Measurements from ENCODE around the gene KCNMB2.

Gene KCNMB2

DNA sequence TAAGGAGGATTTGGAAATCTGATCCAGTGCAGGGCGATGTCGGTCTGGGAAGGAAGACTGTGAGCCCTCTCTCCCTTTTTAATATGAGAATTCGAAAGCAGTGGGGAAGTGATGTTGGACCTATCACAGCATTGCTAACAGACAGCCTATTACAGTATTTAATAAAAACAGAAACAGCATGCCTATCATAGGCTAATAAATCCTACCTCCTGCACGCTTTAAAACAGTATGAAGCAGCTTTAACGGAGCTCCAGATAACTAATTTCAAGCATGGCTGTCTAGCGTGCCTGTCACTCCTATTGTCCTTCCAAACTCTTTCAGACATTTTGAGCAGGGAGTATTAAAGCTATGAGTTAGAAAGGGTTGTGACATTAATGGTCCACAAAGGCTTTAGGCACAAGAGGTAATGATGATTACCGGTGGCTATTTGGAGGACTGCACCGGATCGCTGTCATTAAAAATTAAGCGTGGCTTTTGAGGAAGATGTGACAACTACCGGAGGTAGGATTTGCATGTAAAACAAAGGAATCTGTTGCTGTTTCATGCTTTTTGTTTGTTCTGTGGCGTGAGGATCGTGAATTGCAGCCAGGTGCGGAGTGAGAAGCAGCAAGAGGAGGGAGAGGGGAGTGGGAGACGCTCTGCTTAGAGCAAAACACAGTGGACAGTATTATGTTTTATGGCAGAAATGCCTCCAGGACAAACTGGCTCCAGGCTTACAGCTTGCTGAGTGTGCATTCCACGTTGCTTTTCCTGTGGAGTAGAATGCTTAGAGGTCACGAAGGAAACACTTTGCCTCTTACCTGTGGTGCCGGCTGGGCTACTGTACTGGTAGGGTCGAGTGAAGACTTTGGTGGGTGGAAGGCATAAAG lies at the start of gene KCNMB2:
Gene KCNMB2 (plus strand): TSS at position 226 of the 869 bp plus-strand sequence.
- Histone ChIP-seq H3K9me3 (ENCODE audit: control insufficient read depth in 2 of 2, low read length in 2 of 2) (no peaks in the 10 kb centered on the region), H3K9ac (ENCODE audit: low read length in 2 of 2) (peak within 1 kb of the TSS; percentile 30 to 56), H3K4me3 (ENCODE audit: low read length in 2 of 2) (peak within 1 kb of the TSS; percentile 56 to 95), H3K4me1 (ENCODE audit: control insufficient read depth, insufficient read depth, low read length) (peaks cover 8% of the 10 kb centered on the region), H3K36me3 (ENCODE audit: control insufficient read depth in 2 of 2, insufficient read depth in 2 of 2, low read length in 2 of 2) (no peaks in the 10 kb centered on the region), H3K27ac (ENCODE audit: low read length) (no peak within 1 kb of the TSS), H3K27me3 (ENCODE audit: control insufficient read depth in 1 of 2, insufficient read depth in 2 of 2, low read length in 2 of 2) (no peaks in the 10 kb centered on the region)

DNA sequence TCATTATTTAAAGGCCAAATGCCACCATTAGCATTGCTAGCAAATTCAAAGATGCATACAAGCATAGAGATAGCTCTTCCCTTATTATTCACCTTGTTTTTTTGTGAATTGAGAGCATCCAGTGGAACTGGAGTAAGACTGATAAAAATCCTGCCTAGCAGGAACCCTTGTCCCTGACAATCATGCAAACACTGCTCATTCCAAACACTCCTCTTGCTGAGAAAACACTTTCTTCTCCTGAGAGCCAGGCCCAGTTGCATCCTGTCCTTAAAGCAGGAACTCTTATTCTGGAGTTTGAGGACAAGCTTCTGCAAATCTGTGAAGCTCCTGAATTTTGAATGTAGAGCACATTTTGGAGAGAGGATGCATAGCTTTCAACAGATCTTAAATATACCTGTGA lies 49.3 kb upstream of the KCNMB2 start:
- no peaks in the 10 kb centered on the region for H3K9me3 ChIP-seq (ENCODE audit: control insufficient read depth in 2 of 2, low read length in 2 of 2)
- H3K27ac ChIP-seq (ENCODE audit: low read length), result no peak overlapping the region
- H3K27me3 ChIP-seq (ENCODE audit: control insufficient read depth in 1 of 2, insufficient read depth in 2 of 2, low read length in 2 of 2), result no peaks in the 10 kb centered on the region
- H3K9ac ChIP-seq (ENCODE audit: low read length in 2 of 2), result no peak overlapping the region
- H3K4me1 ChIP-seq (ENCODE audit: control insufficient read depth, insufficient read depth, low read length), result no peaks in the 10 kb centered on the region
- H3K36me3 ChIP-seq (ENCODE audit: control insufficient read depth in 2 of 2, insufficient read depth in 2 of 2, low read length in 2 of 2), result no peaks in the 10 kb centered on the region
- H3K4me3 ChIP-seq (ENCODE audit: low read length in 2 of 2), result no peak overlapping the region

DNA sequence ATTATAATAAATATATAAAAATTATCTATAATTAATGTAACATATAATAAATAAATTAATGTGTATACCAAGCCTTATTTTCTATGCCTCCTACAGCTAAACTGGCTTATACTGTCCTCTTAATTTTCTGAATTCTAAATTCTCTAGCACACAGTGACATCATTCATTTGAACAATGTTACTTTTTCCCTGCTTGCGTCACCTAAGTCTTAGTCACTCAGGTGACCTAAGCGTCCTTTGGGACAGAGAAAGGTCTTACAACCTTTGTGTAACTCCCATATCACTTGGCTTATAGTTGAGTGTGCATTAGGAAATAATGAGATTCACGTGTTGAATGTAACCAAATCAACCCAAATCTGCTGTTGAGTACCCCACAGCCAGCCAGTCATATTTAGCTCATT lies 48.5 kb upstream of the KCNMB2 start:
- no peaks in the 10 kb centered on the region for H3K27me3 ChIP-seq (ENCODE audit: control insufficient read depth in 1 of 2, insufficient read depth in 2 of 2, low read length in 2 of 2)
- H3K27ac ChIP-seq (ENCODE audit: low read length), result no peak overlapping the region
- no peaks in the 10 kb centered on the region for H3K4me1 ChIP-seq (ENCODE audit: control insufficient read depth, insufficient read depth, low read length)
- H3K36me3 ChIP-seq (ENCODE audit: control insufficient read depth in 2 of 2, insufficient read depth in 2 of 2, low read length in 2 of 2), result no peaks in the 10 kb centered on the region
- no peak overlapping the region for H3K4me3 ChIP-seq (ENCODE audit: low read length in 2 of 2)
- no peaks in the 10 kb centered on the region for H3K9me3 ChIP-seq (ENCODE audit: control insufficient read depth in 2 of 2, low read length in 2 of 2)
- H3K9ac ChIP-seq (ENCODE audit: low read length in 2 of 2), result no peak overlapping the region

DNA sequence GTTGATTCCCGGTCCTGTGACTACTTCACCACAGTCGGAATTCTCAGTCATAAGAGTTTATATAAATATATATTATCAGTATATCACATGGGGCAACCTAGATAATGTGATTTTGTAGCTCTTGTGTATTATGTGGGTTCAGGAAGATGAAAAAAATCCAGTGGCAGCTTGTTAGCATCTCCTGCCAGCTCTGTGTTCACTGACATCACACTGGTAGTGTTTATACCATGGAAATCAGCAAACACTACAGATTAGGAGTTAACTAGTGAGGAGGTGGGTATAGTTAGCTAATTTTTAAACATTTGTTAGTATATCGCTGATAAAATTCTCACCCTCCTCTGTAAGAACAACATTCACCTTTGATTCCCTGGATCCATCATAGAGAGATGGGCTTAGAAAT lies 44.5 kb upstream of the KCNMB2 start:
- no peak overlapping the region for H3K4me3 ChIP-seq (ENCODE audit: low read length in 2 of 2)
- H3K27me3 ChIP-seq (ENCODE audit: control insufficient read depth in 1 of 2, insufficient read depth in 2 of 2, low read length in 2 of 2), result no peaks in the 10 kb centered on the region
- no peaks in the 10 kb centered on the region for H3K36me3 ChIP-seq (ENCODE audit: control insufficient read depth in 2 of 2, insufficient read depth in 2 of 2, low read length in 2 of 2)
- H3K4me1 ChIP-seq (ENCODE audit: control insufficient read depth, insufficient read depth, low read length), result no peaks in the 10 kb centered on the region
- H3K27ac ChIP-seq (ENCODE audit: low read length), result no peak overlapping the region
- H3K9ac ChIP-seq (ENCODE audit: low read length in 2 of 2), result no peak overlapping the region
- no peaks in the 10 kb centered on the region for H3K9me3 ChIP-seq (ENCODE audit: control insufficient read depth in 2 of 2, low read length in 2 of 2)

DNA sequence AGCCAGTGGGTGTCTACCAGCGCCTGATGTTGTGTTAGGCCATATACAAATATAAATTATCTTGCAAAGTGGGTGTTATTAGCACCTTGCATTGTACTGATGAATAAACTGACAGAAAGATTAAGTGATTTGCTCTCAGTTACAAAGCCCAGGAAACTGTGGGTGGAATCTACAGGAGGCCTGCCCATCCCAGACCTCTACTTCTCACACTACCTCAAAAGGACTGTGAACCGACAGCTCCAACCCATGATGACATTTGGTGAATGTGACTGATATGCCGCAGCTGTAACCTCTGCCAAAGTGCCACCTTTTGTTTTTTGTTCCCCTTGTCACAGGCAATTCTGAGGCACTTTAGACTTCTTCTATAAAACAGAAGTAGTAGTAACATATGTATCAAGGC lies 43.7 kb upstream of the KCNMB2 start:
- Histone ChIP-seq H3K9me3 (ENCODE audit: control insufficient read depth in 2 of 2, low read length in 2 of 2) (no peaks in the 10 kb centered on the region), H3K36me3 (ENCODE audit: control insufficient read depth in 2 of 2, insufficient read depth in 2 of 2, low read length in 2 of 2) (no peaks in the 10 kb centered on the region), H3K27ac (ENCODE audit: low read length) (no peak overlapping the region), H3K4me3 (ENCODE audit: low read length in 2 of 2) (no peak overlapping the region), H3K27me3 (ENCODE audit: control insufficient read depth in 1 of 2, insufficient read depth in 2 of 2, low read length in 2 of 2) (no peaks in the 10 kb centered on the region), H3K4me1 (ENCODE audit: control insufficient read depth, insufficient read depth, low read length) (no peaks in the 10 kb centered on the region), H3K9ac (ENCODE audit: low read length in 2 of 2) (no peak overlapping the region)

DNA sequence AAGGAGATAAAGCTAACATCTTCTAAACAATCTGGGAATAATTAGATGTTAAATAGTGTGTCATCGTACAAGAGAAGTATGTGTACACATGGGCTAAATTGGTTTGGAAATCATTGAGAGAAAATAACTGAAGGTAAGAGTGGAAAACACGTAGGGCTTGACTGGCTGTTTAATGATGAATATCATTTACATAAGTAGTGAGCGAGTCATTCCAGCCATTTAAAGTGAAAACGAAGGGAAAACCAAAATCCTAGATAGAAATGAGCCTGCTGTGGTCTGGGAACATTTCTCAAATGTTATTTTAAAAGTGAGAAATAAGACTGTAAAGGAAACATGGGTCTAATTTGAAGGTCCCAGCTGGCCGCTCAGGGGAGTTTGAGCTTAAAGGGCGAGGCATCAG lies 41.9 kb upstream of the KCNMB2 start:
- no peak overlapping the region for H3K9ac ChIP-seq (ENCODE audit: low read length in 2 of 2)

DNA sequence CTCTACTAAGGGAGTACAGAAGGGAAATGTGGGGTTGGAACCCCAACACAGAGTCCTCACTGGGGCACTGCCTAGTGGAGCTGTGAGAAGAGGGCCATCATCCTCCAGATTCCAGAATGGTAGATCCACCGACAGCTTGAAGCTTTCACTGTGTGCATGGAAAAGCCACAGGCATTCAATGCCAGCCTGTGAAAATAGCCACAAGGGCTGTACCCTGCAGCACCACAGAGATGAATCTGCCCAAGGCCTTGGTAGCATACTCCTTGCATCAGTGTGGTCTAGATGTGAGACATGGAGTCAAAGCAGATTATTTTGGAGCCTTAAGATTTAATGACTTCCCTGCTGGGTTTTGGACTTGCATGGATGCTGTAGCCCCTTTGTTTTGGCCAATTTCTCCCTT lies 39.3 kb upstream of the KCNMB2 start:
- Histone ChIP-seq H3K4me1 (ENCODE audit: control insufficient read depth, insufficient read depth, low read length) (no peaks in the 10 kb centered on the region), H3K36me3 (ENCODE audit: control insufficient read depth in 2 of 2, insufficient read depth in 2 of 2, low read length in 2 of 2) (no peaks in the 10 kb centered on the region), H3K4me3 (ENCODE audit: low read length in 2 of 2) (no peak overlapping the region), H3K9me3 (ENCODE audit: control insufficient read depth in 2 of 2, low read length in 2 of 2) (no peaks in the 10 kb centered on the region), H3K27me3 (ENCODE audit: control insufficient read depth in 1 of 2, insufficient read depth in 2 of 2, low read length in 2 of 2) (no peaks in the 10 kb centered on the region), H3K9ac (ENCODE audit: low read length in 2 of 2) (no peak overlapping the region), H3K27ac (ENCODE audit: low read length) (no peak overlapping the region)

More for the DNA sequence above, 41.9 kb upstream of the KCNMB2 start:
- Histone ChIP-seq H3K9me3 (ENCODE audit: control insufficient read depth in 2 of 2, low read length in 2 of 2) (no peaks in the 10 kb centered on the region), H3K27me3 (ENCODE audit: control insufficient read depth in 1 of 2, insufficient read depth in 2 of 2, low read length in 2 of 2) (no peaks in the 10 kb centered on the region), H3K4me1 (ENCODE audit: control insufficient read depth, insufficient read depth, low read length) (no peaks in the 10 kb centered on the region), H3K27ac (ENCODE audit: low read length) (no peak overlapping the region), H3K36me3 (ENCODE audit: control insufficient read depth in 2 of 2, insufficient read depth in 2 of 2, low read length in 2 of 2) (no peaks in the 10 kb centered on the region), H3K4me3 (ENCODE audit: low read length in 2 of 2) (no peak overlapping the region)

DNA sequence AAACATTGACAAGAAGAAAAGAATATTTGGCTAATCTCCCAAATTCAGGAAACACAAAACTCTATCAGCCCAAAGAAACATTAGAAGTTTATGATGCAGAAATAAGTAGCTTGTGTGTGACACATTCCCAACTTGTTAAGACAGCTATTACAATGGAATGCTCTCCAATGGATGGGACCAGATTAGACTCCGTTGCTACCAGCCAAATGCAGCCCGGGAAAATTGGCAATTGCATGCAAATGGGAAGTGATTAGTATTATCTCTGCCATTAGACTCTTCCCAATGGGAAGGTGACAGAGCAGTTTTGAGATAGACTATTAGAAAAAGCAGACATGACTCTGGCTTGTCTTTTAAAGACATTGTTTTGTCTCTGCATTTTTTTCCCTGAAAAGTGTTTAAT lies 37.4 kb upstream of the KCNMB2 start:
- no peak overlapping the region for H3K27ac ChIP-seq (ENCODE audit: low read length)
- no peaks in the 10 kb centered on the region for H3K36me3 ChIP-seq (ENCODE audit: control insufficient read depth in 2 of 2, insufficient read depth in 2 of 2, low read length in 2 of 2)
- no peaks in the 10 kb centered on the region for H3K4me1 ChIP-seq (ENCODE audit: control insufficient read depth, insufficient read depth, low read length)
- H3K4me3 ChIP-seq (ENCODE audit: low read length in 2 of 2), result no peak overlapping the region
- no peaks in the 10 kb centered on the region for H3K9me3 ChIP-seq (ENCODE audit: control insufficient read depth in 2 of 2, low read length in 2 of 2)
- H3K9ac ChIP-seq (ENCODE audit: low read length in 2 of 2), result no peak overlapping the region
- H3K27me3 ChIP-seq (ENCODE audit: control insufficient read depth in 1 of 2, insufficient read depth in 2 of 2, low read length in 2 of 2), result no peaks in the 10 kb centered on the region

DNA sequence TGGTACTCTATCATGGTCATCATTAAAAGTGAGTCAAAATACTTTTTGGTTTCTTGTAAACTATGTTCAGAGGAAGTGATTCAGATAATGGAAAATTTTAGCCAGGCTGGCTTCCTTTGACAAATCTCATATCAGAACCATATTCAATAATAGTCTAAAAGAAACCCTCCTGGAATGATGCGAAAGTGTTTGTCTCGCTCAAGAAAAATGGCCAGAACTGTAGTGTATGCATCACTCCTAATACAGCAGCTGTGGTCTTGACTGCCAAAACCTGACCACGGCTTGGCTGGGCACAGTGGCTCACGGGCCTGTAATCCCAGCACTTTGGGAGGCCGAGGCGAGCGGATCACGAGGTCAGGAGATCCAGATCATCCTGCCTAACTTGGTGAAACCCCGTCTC lies 35.6 kb upstream of the KCNMB2 start:
- H3K9ac ChIP-seq (ENCODE audit: low read length in 2 of 2), result no peak overlapping the region
- no peaks in the 10 kb centered on the region for H3K9me3 ChIP-seq (ENCODE audit: control insufficient read depth in 2 of 2, low read length in 2 of 2)
- H3K4me3 ChIP-seq (ENCODE audit: low read length in 2 of 2), result no peak overlapping the region
- H3K27ac ChIP-seq (ENCODE audit: low read length), result no peak overlapping the region
- no peaks in the 10 kb centered on the region for H3K36me3 ChIP-seq (ENCODE audit: control insufficient read depth in 2 of 2, insufficient read depth in 2 of 2, low read length in 2 of 2)
- H3K4me1 ChIP-seq (ENCODE audit: control insufficient read depth, insufficient read depth, low read length), result no peaks in the 10 kb centered on the region
- H3K27me3 ChIP-seq (ENCODE audit: control insufficient read depth in 1 of 2, insufficient read depth in 2 of 2, low read length in 2 of 2), result no peaks in the 10 kb centered on the region

DNA sequence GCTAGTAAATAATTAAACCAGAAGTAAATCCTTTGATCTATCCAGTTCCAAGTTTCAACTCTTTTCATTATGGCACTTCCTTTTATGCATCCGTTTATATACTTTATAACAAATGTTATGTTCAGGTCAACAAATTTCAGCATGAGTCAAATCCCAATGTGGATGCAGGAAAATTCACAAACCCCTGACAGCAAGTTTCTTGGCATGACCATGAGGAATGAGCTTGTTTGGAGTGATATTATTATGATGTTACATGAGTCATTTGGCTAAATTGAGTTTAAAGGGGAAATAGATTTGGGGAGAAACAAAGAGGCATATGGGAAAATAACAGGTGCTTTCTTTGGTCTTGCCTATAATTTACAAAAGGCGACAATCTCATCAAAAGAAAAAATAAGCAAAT lies 32.1 kb upstream of the KCNMB2 start:
- H3K27me3 ChIP-seq (ENCODE audit: control insufficient read depth in 1 of 2, insufficient read depth in 2 of 2, low read length in 2 of 2), result no peaks in the 10 kb centered on the region
- no peaks in the 10 kb centered on the region for H3K36me3 ChIP-seq (ENCODE audit: control insufficient read depth in 2 of 2, insufficient read depth in 2 of 2, low read length in 2 of 2)
- H3K4me3 ChIP-seq (ENCODE audit: low read length in 2 of 2), result no peak overlapping the region
- H3K27ac ChIP-seq (ENCODE audit: low read length), result no peak overlapping the region
- no peak overlapping the region for H3K9ac ChIP-seq (ENCODE audit: low read length in 2 of 2)
- no peaks in the 10 kb centered on the region for H3K9me3 ChIP-seq (ENCODE audit: control insufficient read depth in 2 of 2, low read length in 2 of 2)
- no peaks in the 10 kb centered on the region for H3K4me1 ChIP-seq (ENCODE audit: control insufficient read depth, insufficient read depth, low read length)

DNA sequence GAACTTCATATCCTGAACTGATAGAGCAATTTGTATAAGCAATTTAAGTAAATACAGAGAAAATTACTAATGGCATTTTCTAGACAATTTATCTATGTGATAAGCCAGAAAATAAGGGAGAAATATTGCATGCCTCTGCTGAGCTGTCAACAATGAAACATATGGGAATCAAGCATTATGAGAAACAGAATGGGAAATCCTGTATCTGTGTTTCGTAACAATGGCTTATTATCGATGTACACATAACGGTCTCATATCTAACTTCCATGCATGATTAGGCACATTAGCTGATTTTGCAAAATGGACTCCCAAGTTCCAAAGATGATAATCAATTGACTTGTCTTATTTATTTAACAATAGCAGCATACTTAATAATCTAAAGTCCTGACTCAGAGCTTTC lies 30.4 kb upstream of the KCNMB2 start:
- H3K9me3 ChIP-seq (ENCODE audit: control insufficient read depth in 2 of 2, low read length in 2 of 2), result peaks cover 0 to 2% of the 10 kb centered on the region in 2 donors
- H3K27ac ChIP-seq (ENCODE audit: low read length), result no peak overlapping the region
- no peak overlapping the region for H3K4me3 ChIP-seq (ENCODE audit: low read length in 2 of 2)
- no peaks in the 10 kb centered on the region for H3K4me1 ChIP-seq (ENCODE audit: control insufficient read depth, insufficient read depth, low read length)
- H3K9ac ChIP-seq (ENCODE audit: low read length in 2 of 2), result no peak overlapping the region
- H3K36me3 ChIP-seq (ENCODE audit: control insufficient read depth in 2 of 2, insufficient read depth in 2 of 2, low read length in 2 of 2), result no peaks in the 10 kb centered on the region
- H3K27me3 ChIP-seq (ENCODE audit: control insufficient read depth in 1 of 2, insufficient read depth in 2 of 2, low read length in 2 of 2), result no peaks in the 10 kb centered on the region

Data from stomach smooth muscle (tissue), 2 donors.